ENCODE results near the gene CLDN34.

CLDN34 gene

GRCh38 chrX:9980927-9981326 is 13.8 kb downstream of the CLDN34 start (continued):
- no peak for TF ChIP-seq TOX (CRISPR knock-in tag; IDR thresholded peaks at IDR 0.05; ENCODE audit: borderline replicate concordance)
- no peak for TF ChIP-seq SNAI2 (CRISPR knock-in tag; IDR thresholded peaks at IDR 0.05)
- no peak for TF ChIP-seq ZC3H10 (CRISPR knock-in tag; IDR thresholded peaks at IDR 0.05)

- no peak for ATAC-seq
- no peak for TF ChIP-seq TSHZ2 (CRISPR knock-in tag; IDR thresholded peaks at IDR 0.05)
- TF ChIP-seq RARB (CRISPR knock-in tag; IDR thresholded peaks at IDR 0.05): no peak
- TF ChIP-seq GLIS3 (CRISPR knock-in tag; IDR thresholded peaks at IDR 0.05): no peak
- TF ChIP-seq PATZ1 (CRISPR knock-in tag; IDR thresholded peaks at IDR 0.05; ENCODE audit: borderline replicate concordance): no peak
- no peak for TF ChIP-seq ZNF70 (CRISPR knock-in tag; IDR thresholded peaks at IDR 0.05)
- no peak for TF ChIP-seq ISL1 (CRISPR knock-in tag; IDR thresholded peaks at IDR 0.05)
- no peak for TF ChIP-seq ZFP3 (CRISPR knock-in tag; IDR thresholded peaks at IDR 0.05)
- TF ChIP-seq CSDC2 (CRISPR knock-in tag; IDR thresholded peaks at IDR 0.05): no peak
- TF ChIP-seq ZFP30 (CRISPR knock-in tag; IDR thresholded peaks at IDR 0.05): no peak
- no peak for TF ChIP-seq CSRNP3 (CRISPR knock-in tag; IDR thresholded peaks at IDR 0.05)
- no peak for TF ChIP-seq BACH2 (CRISPR knock-in tag; IDR thresholded peaks at IDR 0.05; ENCODE audit: borderline replicate concordance)
- TF ChIP-seq ZNF565 (CRISPR knock-in tag; conservative IDR thresholded peaks at IDR 0.05; ENCODE audit: low read depth): no peak
- TF ChIP-seq PPARA (CRISPR knock-in tag; IDR thresholded peaks at IDR 0.05; ENCODE audit: borderline replicate concordance): no peak
- no peak for TF ChIP-seq SNAI2 (CRISPR knock-in tag; IDR thresholded peaks at IDR 0.05)
- no peak for TF ChIP-seq CREB5 (CRISPR knock-in tag; IDR thresholded peaks at IDR 0.05; ENCODE audit: low read depth)
- no peak for TF ChIP-seq ZC3H10 (CRISPR knock-in tag; IDR thresholded peaks at IDR 0.05)
- no peak for TF ChIP-seq ZNF8 (CRISPR knock-in tag; IDR thresholded peaks at IDR 0.05)
- TF ChIP-seq OSR1 (CRISPR knock-in tag; IDR thresholded peaks at IDR 0.05): no peak
- no peak for TF ChIP-seq TCF4 (CRISPR knock-in tag; IDR thresholded peaks at IDR 0.05; ENCODE audit: borderline replicate concordance)
Measured at GRCh38 chrX:9983441-9983840, 16.3 kb downstream of the CLDN34 start.

GRCh38 chrX:9983846-9984245 is 16.7 kb downstream of the CLDN34 start:
- ATAC-seq: no peak
- TF ChIP-seq ARNTL (CRISPR knock-in tag; IDR thresholded peaks at IDR 0.05; ENCODE audit: borderline replicate concordance, low read depth): no peak
- no peak for TF ChIP-seq ZNF70 (CRISPR knock-in tag; IDR thresholded peaks at IDR 0.05)
- TF ChIP-seq ZFP30 (CRISPR knock-in tag; IDR thresholded peaks at IDR 0.05): no peak
- TF ChIP-seq SNAI2 (CRISPR knock-in tag; IDR thresholded peaks at IDR 0.05): no peak
- no peak for TF ChIP-seq RARB (CRISPR knock-in tag; IDR thresholded peaks at IDR 0.05)
- no peak for TF ChIP-seq TOX (CRISPR knock-in tag; IDR thresholded peaks at IDR 0.05; ENCODE audit: borderline replicate concordance)
- TF ChIP-seq POU6F1 (CRISPR knock-in tag; IDR thresholded peaks at IDR 0.05; ENCODE audit: borderline replicate concordance, low read depth): no peak
- TF ChIP-seq ZNF565 (CRISPR knock-in tag; conservative IDR thresholded peaks at IDR 0.05; ENCODE audit: low read depth): no peak
- no peak for TF ChIP-seq TSHZ2 (CRISPR knock-in tag; IDR thresholded peaks at IDR 0.05)

Measured in SK-N-SH treated with all-trans-retinoic acid at 6 μM for 48 hours (cell line).